GM18861 (cell line): ENCODE results near the gene TTLL7.
A peak's percentile ranks its signal among the peaks of the same experiment; 100 is the strongest.

Source experiments
- ATAC-seq: cut with Tn5 transposase; IDR thresholded peaks from one replicate; pipeline ENCODE4 v1.9.1; 2021; ENCODE audit not compliant: unreplicated experiment

The TTLL7 gene

DNA sequence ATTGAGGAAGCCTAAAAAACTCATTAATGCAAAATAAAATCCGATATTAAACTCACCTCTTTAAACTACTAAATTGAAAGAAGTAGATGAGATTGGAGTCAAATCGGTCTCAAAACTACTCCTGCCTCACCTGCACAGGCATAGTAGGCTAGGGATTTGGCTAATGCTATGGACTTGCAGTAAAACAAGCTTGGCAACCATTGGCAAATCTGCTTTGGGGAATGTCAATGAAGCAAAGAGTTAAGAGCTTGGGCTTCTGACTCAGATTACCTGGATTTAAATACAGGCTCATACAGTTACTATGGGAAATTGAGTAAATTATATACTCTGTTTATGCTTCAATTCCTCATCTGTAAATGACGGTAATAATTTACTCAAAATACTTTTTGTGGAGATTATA, 111.4 kb downstream of the TTLL7 start:
- ATAC-seq, result no peak

DNA sequence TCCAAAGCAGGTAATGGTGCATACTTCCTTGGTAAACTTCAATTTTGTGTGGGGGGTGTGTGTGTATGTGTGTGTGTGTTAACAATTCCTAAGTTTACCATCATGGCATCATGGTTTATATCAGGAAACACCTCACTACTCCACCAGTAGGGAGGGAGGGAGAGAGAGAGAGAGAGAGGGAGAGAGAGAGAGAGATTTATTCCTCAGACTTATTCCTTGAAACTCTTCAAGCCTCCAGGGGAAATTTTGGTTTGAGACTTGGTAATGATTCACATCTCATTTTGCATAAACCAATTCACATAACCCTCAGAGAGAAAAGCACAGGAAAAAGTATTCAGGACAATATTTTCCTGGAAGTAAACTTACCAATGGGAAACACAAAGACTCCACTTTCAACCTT, 115.0 kb downstream of the TTLL7 start:
- no peak for ATAC-seq

DNA sequence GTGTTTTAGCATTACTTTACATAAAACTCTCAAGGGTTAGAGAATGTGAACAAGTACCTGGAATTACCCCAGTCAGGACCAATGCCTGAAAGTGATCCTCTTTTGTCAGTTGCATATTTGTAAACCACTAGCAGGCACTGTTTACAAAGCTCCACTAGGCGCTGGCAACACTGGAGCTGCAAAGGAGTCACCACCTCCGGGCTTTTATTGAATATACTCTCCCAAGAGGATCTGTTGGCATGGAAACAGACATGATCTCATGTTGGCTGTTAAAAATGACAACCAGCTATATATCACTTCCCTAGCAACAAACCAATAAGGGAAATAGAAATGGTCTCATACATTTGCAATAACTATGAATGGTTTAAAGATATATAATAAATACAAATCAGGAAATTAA, 116.0 kb downstream of the TTLL7 start:
- no peak for ATAC-seq

- ATAC-seq, result no peak
Observed at GRCh38 chr1:83872515-83872914, 126.4 kb downstream of the TTLL7 start.

DNA sequence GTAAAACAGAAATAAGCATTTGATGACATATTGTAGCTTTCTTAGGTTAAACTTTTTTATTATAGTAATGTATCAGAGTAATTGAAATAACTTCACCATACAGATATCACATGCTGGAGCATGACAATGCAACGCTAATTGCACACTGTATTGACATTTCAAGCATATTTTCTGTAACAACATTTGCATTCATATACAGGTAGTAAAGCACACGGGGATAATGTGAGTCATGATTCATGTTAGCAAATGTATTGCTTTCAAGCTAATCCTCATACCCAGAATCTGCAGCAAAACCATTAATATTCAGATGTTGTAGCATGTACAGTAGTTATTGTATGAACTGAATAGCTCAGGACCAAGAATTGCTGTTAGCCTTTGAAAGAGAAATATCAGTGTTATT, 133.9 kb downstream of the TTLL7 start:
- no peak for ATAC-seq

- peak; percentile 89 for ATAC-seq
Observed at GRCh38 chr1:83860490-83861221, 138.3 kb downstream of the TTLL7 start.

DNA sequence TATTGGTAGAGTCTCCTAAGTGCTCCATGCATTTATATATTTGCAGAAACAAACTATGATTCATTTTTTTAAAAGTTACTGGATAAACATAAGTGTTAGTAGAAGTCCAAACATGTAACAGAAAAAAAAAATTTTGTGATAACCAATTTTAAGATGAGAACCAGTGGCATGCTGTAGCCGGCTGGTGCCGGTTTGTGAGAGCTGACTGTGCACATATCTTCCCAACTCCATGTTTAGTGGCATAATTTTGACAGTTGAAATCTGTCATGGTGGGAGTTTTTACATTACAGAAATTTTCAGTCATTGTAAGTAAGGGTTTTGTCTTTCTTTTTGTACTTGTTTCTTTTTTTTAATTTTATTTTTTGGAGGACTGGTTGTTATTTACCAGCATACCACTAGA, 141.2 kb downstream of the TTLL7 start:
- ATAC-seq, result no peak

- ATAC-seq, result no peak
Observed at GRCh38 chr1:83857103-83857502, 141.8 kb downstream of the TTLL7 start.

GRCh38 chr1:83856381-83856780, 142.6 kb downstream of the TTLL7 start:
- ATAC-seq, result no peak

DNA sequence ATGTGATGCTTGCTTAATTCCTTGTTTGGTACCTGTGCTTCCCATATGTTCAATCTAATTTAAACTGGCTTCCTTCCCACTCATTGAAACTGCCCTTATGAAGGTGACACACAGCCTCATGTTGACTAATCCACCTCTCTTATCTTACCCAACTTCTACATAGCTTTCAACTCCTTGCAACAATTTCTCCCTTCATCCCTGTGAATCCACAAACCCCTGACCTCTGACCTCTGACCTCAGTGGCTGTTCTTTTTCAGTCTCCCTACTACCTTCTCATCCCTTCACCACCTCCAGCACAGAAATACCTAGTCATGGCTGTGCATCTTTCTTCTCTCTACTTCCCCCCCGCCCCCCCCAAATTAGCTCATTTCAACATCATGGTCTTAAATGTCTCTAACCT, 144.5 kb downstream of the TTLL7 start:
- ATAC-seq, result no peak

GRCh38 chr1:83850834-83851233, 148.1 kb downstream of the TTLL7 start:
- ATAC-seq, result no peak

DNA sequence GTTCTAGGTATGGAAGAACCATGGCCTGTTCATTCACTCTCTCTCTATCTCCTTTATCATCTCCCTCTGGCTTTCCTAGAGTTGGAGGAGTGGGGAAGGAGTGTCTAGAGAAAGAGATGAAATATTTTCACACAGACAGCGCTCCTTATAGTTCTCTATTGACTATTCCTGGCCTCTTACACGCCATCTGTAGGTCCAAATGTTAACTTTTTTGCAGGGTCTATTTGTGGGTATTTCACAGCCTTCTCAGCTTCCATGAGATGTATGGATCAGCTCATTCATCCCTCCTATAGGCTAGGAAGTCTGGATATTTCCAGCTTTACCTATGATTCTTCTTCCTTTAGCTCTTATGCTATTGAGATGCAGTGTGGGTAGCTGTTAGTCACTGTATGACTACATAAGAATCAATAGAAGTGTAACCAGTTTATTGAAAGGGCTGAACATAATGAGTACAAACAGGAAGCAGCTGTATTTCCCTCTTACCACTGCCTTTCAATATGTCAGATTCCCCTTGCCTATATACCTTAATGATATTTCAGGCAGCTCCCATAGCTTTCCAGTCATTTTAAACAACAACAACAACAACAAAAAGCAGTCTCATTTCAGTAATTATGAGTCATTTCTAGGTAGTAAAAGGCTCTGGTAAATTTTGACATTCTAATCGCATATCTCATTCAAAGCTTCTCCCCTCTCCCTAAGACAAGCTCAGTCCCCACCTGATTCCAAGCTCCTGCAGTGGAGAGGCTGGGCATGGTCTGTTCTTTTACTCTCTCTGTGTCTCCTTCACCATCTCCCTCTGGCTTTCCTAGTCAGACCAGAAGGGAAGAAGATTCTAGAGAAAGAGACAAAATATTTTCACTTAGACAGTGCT, 149.5 kb downstream of the TTLL7 start:
- no peak for ATAC-seq

- no peak for ATAC-seq
Observed at GRCh38 chr1:83846138-83846537, 152.8 kb downstream of the TTLL7 start.

DNA sequence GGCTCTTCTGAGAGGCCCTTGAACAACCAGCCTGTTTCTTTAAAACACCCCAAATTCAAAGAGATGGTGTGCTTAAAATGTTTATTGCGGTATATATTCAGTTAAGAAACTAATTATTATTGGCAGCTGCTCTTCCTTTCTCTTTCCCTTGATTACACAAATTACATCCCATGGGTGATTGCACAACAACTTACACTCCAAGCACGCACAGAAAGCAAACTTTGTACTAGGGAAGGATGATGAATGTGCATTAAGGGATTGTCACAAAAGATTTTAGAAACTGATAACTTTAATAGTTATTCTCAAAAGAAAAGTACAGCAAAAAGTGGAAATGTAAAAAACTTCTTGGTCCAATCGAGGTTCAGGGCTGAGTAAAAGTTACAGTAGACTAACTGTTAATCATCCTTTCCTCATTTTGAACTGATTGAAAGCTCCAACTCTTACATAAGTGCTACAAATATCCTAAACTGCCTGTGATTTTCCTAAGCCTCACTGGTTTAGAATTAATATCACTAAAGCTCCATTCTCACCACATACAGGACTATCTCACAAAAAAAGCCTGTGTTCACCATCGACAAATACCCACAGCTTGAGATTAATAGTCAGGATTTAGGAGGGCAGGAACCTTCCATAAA, 153.4 kb downstream of the TTLL7 start:
- ATAC-seq, result no peak

DNA sequence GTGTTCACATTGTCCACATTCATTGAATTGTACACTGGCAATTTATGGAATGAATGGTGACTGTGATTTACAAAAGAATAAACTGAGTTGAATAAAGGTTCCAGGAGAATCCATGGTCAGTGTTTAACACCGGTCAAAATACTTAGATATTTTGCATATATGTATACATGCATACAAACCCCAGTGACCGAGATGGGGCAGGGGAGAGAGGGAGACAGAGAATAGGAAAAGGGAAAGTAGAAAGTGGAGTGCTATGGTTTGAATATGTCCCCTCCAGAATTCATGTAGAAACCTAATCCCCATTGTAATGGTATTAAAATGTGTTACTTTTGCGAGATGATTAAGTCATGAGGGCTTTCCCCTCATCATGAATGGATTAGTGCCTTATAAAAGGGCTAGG, 154.4 kb downstream of the TTLL7 start:
- no peak for ATAC-seq

DNA sequence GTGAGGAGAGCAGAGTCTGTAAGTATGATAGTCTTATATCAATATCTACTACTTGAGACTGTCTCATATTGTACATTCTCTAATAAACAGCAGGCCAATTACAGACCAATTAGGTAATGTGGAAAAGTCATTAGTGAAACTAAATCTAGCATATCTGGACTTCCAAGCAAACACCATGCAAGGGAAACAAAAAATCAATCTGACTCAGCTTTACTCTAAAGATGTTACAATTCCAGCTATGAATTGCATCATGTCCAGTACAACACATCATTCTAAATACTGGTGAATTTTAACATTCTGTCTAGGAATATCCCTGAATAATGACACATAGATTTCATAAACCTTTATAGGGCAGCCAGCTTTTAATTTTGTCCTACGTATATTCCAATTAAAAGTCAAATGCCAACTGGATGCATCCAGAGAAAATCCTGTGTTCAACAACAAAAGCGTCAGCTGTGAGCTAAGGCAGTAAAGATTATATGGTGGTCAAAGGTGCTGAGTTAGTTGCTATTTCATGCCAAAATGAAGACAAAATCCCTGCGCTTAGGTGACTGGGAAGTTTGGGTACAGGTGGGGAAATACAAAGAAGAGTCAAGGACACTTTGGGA, 159.3 kb downstream of the TTLL7 start:
- ATAC-seq, result no peak

GRCh38 chr1:83838573-83838972, 160.4 kb downstream of the TTLL7 start:
- no peak for ATAC-seq

DNA sequence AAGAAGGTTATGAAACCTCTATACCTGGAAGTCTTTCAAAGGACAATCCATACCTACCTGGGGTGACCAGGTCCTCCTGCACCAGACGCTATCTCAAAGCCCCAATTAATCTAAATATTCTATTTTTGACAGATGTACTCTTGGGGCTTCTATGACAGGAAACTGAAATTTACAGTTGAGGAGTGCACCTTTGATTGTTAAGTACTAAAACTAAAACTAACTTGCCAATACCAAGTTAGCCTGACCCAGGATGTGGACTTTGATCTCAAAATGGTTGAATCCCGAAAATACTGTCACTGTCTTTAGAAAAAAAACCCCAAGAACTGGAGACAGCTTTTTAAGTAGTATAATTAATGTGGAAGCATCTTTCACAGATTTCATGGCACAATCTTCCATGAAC, 162.4 kb downstream of the TTLL7 start:
- no peak for ATAC-seq

DNA sequence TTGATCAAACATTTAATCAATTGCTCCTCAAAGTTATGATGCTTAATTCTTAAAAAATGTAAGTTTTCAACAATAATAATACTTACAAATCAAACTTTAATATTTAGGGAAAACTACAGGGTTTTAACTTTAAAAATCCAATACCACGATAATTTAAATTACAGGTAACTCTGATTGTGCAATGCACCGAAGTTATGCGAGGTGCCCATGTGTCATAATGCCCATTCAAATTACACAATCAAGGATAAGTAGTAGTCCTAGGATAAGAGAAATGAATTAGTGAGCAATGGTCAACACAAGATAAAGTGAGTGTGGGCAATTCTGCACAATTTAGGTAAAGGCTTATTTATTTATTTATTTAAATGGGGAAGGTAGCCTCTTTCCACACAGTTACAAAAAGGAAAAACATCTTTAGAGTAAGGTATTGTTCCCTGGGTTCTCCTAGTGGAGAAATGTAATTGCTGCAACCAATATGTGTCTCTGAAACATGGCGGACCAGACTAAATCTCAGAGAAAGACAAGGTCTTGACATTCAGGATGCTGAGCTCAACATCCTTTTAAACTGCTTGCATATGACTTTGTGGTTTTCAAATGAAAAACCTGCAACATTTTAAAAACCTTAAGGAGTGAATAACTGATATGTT, 164.2 kb downstream of the TTLL7 start:
- ATAC-seq, result no peak

GRCh38 chr1:83832194-83832593, 166.7 kb downstream of the TTLL7 start:
- no peak for ATAC-seq

DNA sequence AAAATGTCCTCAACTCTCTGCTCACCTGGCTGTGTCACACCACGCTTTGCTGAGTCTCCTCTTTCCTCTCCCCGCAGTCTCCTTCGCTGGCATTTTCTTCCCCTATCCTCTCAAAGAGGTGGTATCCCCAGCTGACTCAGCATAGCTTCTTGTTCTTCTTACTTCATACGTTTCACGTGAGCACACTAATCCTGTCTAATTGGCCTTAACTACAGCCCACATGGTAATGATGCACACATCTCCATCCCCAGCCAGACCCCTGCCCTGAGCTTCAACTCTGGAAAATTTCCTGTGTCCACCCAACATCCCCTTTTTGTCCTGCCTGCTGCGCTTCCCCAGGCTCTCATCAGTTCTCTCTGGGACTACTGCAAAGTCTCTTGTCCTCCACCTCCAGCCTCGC, 169.8 kb downstream of the TTLL7 start:
- ATAC-seq, result no peak
